HepG2 (cell line): Measurements from ENCODE around the gene HOXA11.

Source experiments
- CTCF ChIP-seq: sonication (generic); formaldehyde crosslinking; IDR thresholded peaks from 2 replicates; pipeline ENCODE4 v1.5.0; 2020; ENCODE audit warnings: mild to moderate bottlenecking, missing genetic modification reagents, moderate library complexity
- EED ChIP-seq: sonication (generic); formaldehyde crosslinking; IDR thresholded peaks from 2 replicates; pipeline ENCODE4 v1.5.0; 2020; ENCODE audit warnings: mild to moderate bottlenecking, missing genetic modification reagents
- KDM2A ChIP-seq: sonication (generic); formaldehyde crosslinking; IDR thresholded peaks from 2 replicates; pipeline ENCODE4 v1.4.0; 2020; ENCODE audit warnings: low read depth, missing genetic modification reagents, borderline replicate concordance
- MED1 ChIP-seq: sonication (generic); formaldehyde crosslinking; IDR thresholded peaks from 2 replicates; pipeline ENCODE4 v1.4.0; 2020; ENCODE audit warnings: missing genetic modification reagents
- PAXIP1 ChIP-seq: sonication (generic); formaldehyde crosslinking; conservative IDR thresholded peaks from 2 replicates; pipeline ENCODE4 v1.4.0; 2020; ENCODE audit warnings: mild to moderate bottlenecking, missing genetic modification reagents, moderate library complexity
- POLR2AphosphoS5 ChIP-seq: IDR thresholded peaks from 2 replicates; pipeline ENCODE4 v1.6.1; 2012; ENCODE audit warnings: low read depth, low read length
- RBM39 ChIP-seq: fragments of 200-400 bp; formaldehyde crosslinking; IDR thresholded peaks from one replicate; pipeline ENCODE4 v1.6.1; 2018; ENCODE audit warnings: antibody characterized with exemption, mild to moderate bottlenecking, low read depth, low read length; ENCODE audit not compliant: poor library complexity, severe bottlenecking
- SP2 ChIP-seq: sonication (generic); formaldehyde crosslinking; IDR thresholded peaks from 2 replicates; pipeline ENCODE4 v1.5.1; 2020; ENCODE audit warnings: mild to moderate bottlenecking, missing genetic modification reagents
- TARDBP ChIP-seq: sonication (generic); formaldehyde crosslinking; IDR thresholded peaks from 2 replicates; pipeline ENCODE4 v1.8.0; 2022; ENCODE audit warnings: mild to moderate bottlenecking, missing genetic modification reagents
- TBP ChIP-seq: sonication (generic); formaldehyde crosslinking; IDR thresholded peaks from 2 replicates; pipeline ENCODE4 v1.5.0; 2020; ENCODE audit warnings: missing genetic modification reagents
- ZBTB14 ChIP-seq: sonication (generic); formaldehyde crosslinking; IDR thresholded peaks from 2 replicates; pipeline ENCODE4 v1.4.0; 2020; ENCODE audit warnings: missing genetic modification reagents
- ZNF142 ChIP-seq: sonication (generic); formaldehyde crosslinking; IDR thresholded peaks from 2 replicates; pipeline ENCODE4 v1.4.0; 2020; ENCODE audit warnings: missing genetic modification reagents
- ZNF646 ChIP-seq: sonication (generic); formaldehyde crosslinking; IDR thresholded peaks from 2 replicates; pipeline ENCODE4 v1.9.0; 2021; ENCODE audit warnings: mild to moderate bottlenecking, missing genetic modification reagents

GRCh38 chr7:27212497-27213432 lies 27.7 kb upstream of the HOXA11 start:
- TF ChIP-seq ZBTB14 (no peak), TARDBP (CRISPR knock-in tag) (no peak), CTCF (CRISPR knock-in tag) (no peak), TBP (CRISPR knock-in tag) (no peak), SP2 (CRISPR knock-in tag) (no peak), KDM2A (CRISPR knock-in tag) (no peak), ZNF142 (CRISPR knock-in tag) (no peak), PAXIP1 (CRISPR knock-in tag) (no peak), EED (CRISPR knock-in tag) (no peak), POLR2AphosphoS5 (no peak), MED1 (CRISPR knock-in tag) (no peak), RBM39 (no peak), ZNF646 (CRISPR knock-in tag) (no peak)
